Effector CD8-positive, alpha-beta T cell (primary cell): Measurements from ENCODE around the gene ARHGAP23.
"Not testable (repeated sequence)": the region's sequence is repeated elsewhere in the genome, so short reads cannot be mapped to it uniquely, and the experiment has no call there.

Experiments used
- DNase-seq: peaks from one replicate; lab custom pipeline; 2025; lab: John Stamatoyannopoulos, UW

Gene ARHGAP23

DNA sequence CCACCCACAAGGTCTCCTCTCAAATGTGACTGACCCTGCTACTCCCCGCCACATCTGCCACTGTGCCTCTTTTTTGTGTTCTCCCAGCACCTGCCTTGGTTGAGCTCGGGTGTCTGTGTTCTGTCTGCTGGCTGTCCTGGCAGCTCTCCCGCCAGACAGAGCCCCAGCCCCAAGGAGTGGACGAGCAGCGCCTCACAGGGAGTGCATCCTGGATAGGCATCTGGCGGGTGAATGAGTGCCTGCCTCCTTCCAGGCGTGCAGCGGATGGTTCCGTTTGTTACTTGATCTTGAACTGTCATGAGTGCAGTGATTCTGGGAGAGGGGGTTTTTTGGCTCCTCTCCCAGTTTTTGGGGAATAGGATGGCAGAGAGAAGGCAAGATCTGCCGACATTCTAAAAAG lies 99.9 kb downstream of the ARHGAP23 start:
- DNase-seq: not testable (repeated sequence)

DNA sequence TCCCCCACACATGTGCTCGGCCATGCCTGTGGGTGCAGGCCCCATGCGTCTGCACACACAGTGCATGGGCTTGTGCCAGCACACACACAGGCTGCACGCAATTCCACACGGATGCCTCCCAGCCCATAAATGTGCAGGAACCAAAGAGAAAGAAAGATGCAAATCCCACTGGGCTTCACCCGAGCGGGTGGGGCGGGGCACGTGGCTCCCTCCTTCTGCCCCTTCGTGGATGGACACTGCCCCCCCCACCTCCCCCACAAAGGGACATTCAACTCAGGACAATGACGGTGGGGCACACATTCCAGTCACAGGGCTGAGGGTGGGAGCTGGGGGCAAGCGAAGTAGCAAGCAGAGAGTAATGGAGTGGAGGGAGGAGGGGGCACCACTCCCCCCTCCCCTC lies 102.6 kb downstream of the ARHGAP23 start:
- not testable (repeated sequence) for DNase-seq

DNA sequence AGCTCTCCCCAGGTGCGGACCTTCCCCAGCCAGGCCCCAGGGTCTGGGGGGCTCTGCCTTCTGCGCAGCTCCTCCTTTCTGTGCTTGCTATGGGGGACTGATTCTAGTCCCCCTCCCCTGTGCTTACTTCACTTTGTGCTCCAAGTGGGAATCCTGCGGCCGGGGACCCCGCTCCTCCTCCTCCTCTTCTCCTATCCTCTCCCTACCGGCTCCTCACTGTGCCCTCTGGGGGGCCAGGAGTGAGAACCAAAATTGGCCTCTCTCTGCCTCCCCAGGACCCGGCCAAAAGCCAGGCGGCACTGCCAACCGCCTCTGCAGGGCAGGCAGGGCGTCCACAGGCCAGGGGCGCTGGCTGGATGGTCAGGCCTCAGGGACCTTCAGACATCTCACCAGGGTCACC lies 103.5 kb downstream of the ARHGAP23 start:
- DNase-seq: not testable (repeated sequence)

DNA sequence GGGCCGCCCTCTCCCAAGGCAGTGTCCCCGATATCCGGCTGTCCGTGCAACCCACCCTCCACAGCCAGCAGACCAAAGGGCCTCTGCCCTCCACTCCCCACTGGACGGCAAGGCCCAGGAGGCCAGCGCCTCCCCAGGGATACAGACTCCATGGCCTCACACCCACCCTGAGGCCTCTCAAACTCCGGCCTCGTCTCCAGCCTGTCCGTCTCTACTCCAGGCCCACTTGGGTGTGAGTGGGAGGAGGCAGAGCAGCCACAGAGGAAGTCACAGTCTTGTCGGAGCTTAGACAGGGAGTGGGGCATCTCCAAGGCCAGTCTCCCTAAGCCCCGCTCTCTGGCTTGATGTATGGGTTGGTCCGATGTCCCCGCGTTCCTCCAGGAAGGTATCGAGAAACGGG lies 104.2 kb downstream of the ARHGAP23 start:
- DNase-seq: no peak

DNA sequence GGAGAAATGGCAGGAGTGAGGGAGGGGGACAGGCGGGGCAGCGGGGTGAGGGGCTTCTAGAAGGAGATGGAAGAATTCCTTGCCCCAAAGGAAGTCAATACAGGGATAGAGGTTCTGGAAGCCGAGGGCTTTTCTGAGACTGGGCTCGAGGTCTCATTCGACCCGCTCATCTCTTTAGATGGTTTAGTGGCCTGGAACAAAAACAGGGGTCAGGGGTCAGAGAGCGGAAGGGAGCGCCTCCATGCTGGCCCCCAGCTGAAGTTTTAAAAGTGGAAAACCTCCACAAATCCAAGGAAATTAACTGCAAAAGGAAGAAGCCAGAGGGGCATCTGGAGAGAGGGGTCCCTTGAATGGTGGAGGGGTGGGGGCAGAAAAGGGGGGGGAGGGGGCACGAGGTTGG lies 105.0 kb downstream of the ARHGAP23 start:
- DNase-seq: no peak

DNA sequence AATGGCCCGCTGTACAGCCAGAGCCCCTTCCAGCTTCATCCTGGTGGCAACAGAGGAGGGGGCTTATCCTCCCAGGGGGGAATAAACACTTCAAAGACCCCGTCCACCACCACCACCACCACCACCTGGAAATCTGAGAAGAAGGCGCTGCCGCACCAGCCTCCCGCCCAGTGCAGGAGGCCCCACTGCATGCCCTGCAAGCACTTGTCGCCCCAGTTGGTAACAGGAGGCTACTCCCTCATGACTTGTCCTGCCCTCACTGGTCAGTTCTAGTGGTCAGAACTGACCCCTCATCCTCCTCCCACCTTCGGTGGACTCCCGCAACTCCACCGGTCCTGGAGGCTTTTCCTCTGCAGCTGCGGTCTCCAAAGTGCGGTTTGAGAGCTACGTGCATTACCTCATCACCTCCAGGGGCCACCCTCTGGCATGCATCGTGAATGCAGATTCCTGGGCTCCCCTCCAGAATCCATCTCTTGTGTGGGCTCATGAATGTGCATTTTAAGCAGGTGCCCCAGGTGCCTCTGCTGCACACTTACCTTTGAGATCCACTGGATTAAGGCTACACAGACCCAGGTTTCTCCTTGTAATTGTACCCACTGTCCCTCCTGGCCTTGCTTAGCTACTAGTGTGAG lies 105.7 kb downstream of the ARHGAP23 start:
- no peak for DNase-seq

DNA sequence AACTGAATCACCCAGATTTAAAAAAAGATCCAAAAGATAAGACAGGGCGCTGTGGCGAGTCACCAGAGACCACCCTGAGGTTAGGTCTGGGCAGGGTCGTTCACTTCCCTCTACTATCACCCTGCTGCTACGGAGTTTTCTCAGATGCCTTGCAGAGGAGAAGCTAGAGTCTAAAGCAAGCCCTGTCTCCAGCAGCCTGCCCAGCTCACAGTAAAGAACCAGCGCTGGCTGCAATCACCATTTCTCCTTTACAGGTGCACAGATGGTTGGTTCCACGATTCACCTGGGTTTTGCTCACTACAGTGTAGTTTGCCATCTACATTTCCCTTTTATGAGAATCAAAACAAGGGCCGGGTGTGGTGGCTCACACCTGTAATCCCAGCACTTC lies 106.2 kb downstream of the ARHGAP23 start:
- DNase-seq: no peak

DNA sequence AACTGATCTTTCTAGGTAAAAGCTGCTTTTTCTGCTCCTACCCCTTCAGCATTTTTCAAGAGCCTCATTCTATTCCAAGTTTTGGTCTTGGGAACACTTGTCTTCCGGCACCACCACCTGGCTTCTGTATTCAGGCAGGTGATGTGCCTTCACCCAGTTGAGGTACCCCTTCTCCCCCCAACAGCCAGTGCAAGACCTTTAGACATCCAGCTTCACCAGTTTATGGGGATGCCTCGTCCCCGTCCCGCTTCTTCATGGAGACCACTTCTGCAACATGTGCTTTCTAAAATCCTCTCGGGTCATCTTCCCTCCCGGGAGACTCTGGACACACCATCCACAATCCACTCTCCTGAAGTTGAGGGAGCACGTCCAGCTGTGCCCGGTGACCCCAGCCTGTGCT lies 107.6 kb downstream of the ARHGAP23 start:
- no peak for DNase-seq

DNA sequence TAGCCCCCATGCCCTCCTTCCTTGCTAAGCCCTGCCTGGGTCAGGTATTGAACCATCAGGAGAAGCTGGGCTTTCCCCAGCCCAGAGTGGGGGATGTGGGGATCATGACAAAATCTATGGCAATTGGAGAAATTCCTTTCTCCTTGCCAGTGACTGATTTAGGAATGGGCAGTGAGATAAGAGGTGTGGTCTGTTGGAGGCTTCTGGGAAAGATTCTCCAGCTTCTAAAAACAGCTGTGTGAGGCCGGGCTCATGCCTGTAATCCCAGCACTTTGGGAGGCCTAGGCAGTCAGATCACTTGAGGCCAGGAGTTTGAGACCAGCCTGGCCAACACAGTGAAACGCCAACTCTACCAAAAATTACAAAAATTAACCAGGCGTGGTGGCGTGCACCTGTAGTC lies 108.4 kb downstream of the ARHGAP23 start:
- DNase-seq: no peak

DNA sequence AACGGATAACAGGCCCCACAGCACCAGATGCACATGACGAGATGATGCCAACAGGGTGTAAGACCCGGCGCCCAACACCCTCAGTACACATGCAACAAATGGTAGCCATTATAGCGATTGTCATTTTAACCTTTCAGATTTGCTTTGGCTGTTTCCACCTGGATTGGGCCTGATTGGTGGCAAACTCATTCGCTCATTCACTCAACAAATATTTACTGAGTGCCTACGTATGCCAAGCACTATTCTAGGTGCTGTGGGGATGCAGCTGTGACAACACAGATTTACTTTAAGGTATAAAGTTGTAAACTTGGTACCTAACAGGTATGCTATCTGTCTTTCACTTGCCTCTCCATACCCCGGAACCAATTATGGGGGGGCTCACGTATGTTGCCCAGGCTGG lies 110.6 kb downstream of the ARHGAP23 start:
- DNase-seq: no peak

DNA sequence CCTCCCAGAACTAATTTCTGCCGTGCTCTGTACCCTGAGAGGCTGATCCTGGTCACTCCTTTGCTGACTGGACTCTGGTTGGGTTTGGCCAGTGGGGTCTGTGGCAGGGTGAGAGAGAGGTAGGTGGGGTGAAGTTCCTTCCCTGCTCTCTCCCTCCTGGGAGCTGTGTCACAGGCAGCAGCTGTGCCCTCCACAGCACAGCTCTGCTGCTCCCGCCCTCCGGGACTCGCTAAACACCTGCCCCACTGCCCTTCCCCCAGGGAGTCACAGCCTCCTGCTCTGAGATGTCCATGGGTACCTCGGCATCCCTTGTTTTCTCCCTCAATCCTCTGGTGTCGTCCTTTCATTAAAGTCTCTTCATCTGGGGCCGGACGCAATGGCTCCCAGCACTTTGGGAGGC lies 111.1 kb downstream of the ARHGAP23 start:
- no peak for DNase-seq

DNA sequence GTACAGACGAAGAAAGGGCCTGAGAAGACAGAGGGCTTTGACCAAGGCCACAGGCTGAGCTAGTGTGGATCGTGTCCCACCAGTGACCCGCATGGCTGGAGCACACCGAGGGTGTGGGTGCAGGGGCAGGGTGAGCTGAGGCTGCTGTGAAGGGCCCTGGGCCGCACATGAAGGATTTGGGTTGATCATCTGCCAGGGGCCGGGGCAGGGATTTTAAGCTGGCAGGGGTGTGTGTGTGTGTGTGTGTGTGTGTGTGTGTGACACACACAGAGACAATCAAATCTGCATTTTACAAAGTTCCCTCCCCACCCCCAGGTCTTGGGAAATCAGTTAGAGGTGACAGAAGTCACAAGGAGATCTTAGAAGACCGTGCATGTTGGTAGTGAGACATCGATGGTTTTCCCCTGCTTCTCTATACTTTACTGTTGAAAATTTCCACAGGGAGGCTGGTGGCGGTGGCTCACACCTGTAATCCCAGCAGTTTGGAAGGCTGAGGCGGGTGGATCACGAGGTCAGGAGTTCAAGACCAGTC lies 112.3 kb downstream of the ARHGAP23 start:
- DNase-seq: no peak

DNA sequence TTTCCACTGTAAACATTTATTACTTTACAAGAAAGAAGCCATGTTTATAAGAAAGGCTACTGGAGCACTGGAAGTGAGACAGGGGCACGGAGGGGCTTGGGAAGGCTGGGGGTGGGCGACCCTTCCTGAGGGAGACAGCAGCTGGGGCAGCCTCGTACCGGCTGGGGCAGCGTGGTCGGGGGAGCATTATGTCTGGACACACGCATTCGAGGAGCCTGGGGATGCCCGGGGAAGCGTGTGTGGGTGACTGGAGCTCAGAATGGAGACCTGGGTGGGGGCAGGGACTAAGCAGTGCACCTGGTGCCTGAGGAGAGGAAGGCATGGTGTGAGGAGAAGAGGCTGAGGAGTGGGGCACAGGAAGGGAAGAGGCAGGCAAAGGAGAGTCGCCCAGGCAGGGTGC lies 113.0 kb downstream of the ARHGAP23 start:
- no peak for DNase-seq

DNA sequence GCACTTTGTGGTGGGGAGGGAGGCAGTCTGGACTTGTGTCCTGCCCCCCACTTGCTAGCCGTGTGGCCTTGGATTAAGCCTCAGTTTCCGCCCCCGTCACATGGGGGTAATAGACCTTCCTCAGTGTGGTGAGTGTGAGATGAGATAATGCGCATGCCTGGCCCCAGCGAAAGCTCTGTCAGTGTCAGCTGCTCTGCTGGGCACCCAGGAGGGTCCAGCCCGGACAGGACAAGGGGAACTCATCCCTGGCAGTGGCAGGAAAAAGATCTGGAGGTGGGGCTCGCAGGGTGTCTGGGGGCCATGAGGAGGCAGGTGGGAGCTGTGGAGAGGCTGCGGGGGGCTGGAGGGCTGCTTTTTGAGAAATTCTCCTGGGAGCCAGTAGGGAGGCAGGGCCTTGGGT lies 114.0 kb downstream of the ARHGAP23 start:
- no peak for DNase-seq

DNA sequence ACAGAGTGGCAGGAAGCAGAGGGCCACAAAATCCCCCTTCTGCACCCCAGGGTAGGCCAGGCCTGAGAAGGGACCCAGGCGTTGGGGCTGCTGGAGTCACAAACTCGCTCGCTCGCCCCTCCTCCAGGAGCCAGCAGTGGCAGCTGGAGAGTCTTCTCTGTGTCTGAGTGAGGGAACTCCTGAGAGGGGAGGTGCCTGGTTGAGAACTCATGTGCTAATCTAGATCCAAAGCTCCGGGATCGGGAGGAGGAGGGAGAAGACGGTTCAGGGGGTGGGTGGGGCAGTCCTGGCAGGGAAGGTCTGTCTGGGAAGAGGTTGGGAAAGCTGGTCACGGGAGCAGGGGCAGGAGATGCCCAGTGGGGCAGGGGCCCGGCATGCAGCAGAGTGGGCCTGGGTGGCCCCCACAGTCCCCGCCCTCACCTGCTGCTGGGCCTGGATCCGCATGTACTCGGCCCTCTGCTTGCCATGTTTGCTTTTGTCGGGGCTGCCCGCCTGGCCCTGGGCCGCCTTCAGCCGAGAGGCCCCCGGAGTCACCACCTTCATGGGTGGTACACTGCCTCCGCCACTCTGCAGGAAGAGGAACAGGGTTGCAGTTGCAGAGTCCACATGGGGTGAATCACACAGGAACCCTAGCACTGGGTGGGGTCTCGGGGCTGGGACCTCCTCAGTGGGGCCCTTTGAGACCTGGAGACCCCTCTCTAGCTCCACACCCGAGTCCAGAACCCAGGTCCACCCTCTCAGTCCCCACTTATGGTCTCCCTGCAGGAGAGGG lies 115.3 kb downstream of the ARHGAP23 start:
- DNase-seq: no peak

DNA sequence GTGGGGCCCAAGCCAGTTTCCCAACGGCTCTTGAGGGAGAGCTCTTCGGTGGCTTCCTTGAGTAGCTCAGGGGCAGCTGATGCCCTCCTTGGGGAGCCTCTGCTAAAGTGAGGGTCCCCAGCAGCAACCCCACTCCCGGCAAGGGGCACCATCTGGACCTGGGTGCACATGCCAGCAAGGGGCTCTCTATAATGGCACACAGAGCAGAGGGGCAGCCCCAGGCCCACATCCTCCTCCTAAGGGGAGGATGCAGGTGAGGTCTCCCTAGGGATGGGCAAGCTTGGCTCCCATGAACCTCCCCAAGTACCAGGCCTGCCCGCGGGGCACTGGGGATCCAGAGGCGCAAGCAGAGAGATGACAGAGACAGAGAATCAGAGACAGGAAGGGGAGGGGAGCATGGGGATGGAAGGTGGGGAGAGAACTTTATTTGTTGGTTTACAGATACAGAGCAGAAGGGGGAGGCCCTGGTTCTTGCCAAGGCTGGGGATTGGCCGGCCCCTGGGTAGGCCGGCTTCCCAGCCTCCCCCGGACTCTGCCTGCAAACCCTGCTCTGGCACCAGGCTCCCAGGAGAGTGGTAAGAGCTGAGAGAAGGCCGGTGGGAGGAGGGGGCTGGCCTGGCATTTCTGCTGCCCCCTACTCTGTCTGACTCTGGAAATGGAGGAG lies 116.0 kb downstream of the ARHGAP23 start:
- no peak for DNase-seq

DNA sequence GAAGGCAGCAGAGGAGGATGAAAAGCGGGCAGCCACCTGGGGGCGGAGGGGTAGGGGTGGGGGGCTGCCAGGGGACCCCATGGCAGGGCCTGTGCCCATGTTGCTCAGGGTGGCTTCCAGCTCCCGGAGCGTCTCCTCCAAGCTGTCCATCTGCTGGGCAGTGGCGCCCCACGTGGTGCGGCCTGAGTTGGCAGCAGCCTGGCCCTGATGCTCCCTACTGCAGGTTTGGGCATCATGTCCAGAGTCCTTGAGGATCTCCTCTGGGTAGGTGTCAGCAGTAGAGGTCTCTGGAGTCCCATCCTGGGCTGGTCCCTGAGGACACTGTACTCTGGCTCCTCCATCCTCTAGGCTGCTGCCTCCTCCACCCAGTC lies 116.6 kb downstream of the ARHGAP23 start:
- DNase-seq: no peak

DNA sequence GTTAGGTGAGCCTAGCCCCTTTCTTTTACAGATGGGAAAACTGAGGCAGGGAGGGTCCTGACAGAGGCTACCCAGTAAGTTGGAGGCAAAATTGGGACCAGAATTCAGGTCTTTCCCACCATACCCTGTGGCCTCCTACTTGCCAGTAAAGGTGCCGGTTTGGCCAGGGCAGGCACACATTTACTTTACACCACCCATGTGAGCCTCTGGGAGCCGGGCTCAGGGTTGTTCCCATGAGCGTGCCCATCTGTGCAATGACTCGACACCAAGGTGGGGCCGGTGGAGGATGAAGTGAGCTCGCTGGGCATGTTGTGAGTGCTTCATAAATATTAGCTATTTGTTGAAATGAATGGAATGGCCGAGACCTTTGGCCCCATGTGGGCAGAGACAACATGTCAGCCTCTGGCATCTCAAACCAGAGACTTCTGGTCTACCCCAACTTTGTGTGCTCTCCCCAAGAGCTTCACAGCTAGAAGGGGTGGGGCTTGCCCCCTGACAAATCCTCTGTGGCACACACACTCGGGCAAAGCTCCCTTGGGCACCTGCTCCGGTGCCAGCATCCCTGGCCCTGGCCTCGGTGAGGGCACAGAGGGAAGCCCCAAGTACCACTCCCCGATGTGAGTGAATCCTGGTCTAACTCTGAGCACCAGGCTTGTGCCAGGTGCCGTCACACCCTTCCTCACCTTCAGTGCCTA lies 117.4 kb downstream of the ARHGAP23 start:
- no peak for DNase-seq

DNA sequence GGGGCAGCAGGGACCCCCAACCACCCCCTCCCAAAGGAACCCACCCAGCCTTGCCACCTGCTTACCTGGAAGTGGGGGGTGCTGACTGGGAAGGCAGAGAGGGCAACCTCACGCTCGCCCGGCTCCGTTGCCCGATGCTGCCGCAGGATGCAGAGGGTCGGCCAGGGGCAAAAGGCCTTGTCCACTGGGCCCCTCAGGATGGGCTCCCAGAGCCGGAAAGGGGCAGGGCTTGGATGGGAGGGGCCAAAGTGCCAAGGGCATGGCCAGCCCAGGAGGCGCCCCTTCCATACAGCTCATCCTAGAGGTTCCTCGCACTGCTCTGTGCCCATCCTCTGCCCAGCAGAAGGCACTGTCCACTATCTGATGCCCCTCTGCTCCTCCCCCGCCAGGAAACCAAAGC lies 118.1 kb downstream of the ARHGAP23 start:
- no peak for DNase-seq

DNA sequence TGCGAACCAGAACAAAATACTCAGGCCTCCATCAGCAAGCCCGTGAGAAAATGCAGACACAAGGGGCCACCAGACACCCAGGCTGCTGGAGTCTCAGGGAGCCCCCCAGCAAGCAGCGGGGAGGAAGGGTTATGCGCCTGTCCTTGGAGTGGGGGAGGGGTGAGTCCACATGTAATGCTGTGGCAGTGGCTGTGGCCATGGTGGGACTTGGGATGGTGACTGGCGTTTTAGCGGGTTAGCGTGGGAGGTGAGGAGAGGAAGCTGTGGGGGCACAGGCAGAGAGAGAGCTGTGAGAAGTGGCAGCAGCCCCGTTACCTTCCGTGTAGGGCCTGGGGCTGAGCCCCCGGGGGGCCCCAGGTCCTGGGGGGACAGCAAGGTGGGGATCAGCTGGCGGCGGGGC lies 119.2 kb downstream of the ARHGAP23 start:
- DNase-seq: no peak

DNA sequence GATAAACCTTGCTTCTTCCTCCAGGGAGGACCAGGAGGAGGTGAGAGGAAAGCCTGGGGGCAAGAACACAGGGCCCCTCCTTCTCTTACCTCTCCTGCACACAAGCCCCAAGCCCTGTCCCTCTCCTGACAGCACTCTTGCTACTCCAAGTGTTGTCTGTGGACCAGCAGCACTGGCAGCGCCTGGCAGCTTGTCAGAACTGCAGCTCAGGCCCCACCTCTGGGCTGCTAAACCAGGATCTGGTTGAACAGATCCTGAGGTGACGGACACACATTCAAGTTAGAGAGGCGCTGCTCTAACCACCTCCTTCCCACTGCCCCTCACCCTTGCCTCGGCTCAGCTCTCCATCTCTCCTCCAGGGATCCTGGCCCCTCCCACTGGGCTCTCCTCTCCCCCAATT lies 121.0 kb downstream of the ARHGAP23 start:
- DNase-seq: no peak

DNA sequence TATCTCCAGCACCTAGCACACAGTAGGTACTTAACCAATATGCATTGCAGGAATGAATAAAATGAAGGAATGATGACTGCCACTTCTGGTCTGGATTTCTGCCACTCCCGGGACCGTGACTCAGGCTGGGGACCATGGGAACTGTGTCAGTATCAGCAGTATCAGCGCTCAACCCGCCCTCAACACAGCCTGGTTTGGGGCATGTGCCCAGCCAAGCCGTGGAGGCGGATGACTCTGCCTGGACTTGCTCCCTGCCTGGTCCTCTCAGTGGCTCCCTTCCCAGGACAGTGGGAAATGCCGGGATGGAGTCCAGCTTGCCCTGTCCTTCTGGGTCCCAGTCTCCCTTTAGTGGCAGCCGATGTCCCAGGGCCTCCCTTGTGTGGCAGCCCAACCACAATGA lies 122.4 kb downstream of the ARHGAP23 start:
- no peak for DNase-seq

DNA sequence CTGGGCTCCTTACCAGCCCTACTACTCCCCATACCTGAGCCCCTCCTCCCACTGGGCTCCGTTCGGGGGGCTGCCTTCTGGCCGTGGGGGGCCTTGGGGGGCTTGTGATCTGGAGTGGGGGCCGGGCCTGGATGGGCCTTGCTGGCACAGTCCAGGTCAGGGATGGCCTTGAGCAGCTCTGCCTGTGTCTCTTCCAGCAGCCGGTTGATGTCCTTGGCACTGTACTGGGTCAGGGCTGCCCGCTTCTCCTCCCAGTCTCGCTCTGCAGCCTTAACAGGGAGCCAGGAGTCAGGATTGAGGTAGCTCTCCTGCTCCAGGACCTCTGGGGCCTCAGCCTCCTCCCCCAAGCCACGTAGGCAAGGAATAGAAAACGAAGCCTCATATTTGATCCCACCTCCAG lies 122.9 kb downstream of the ARHGAP23 start:
- no peak for DNase-seq
